Prostate gland (tissue), 2 donors: ENCODE data around the gene CD207.

ENCODE experiments used
- CTCF ChIP-seq, 4 experiments: fragments of 200-600 bp in 2 of 4; fragments of 450-650 bp in 2 of 4; sonication (generic) in 2 of 4; IDR thresholded peaks; 1 replicate in 3 of 4; 2 replicates in 1 of 4; pipeline ENCODE4 v1.5.1; 2016 to 2019; ENCODE audit warnings: antibody characterized with exemption in 4 of 4, mild to moderate bottlenecking in 2 of 4, moderate library complexity in 2 of 4
- POLR2A ChIP-seq: fragments of 450-650 bp; IDR thresholded peaks from one replicate; pipeline ENCODE4 v1.6.1; 2016; ENCODE audit warnings: antibody characterized with exemption, mild to moderate bottlenecking
- POLR2AphosphoS5 ChIP-seq: sonication (generic); formaldehyde crosslinking; IDR thresholded peaks from one replicate; pipeline ENCODE4 v1.6.1; 2017; ENCODE audit warnings: antibody characterized with exemption

- TF ChIP-seq CTCF (IDR thresholded peaks at IDR 0.05): no peak
- no peak for TF ChIP-seq POLR2A
- TF ChIP-seq POLR2AphosphoS5: no peak
Measured at GRCh38 chr2:70832386-70832785, 3.2 kb downstream of the CD207 start.
